GM12865 (cell line): Measurements from ENCODE around the gene SLC12A9.

Source experiments
- DNase-seq: peaks from one replicate; pipeline ENCODE4 v3.0.0; 2010; ENCODE audit warnings: low read depth
- H3K4me3 ChIP-seq: 2 replicates; pipeline ENCODE4 v1.5.1; 2011; ENCODE audit warnings: mild to moderate bottlenecking, low read depth, low read length, control low read depth
- TF ChIP-seq, protein P1 (sequence below): IDR thresholded peaks from 2 replicates; pipeline ENCODE4 v1.5.1; 2011; ENCODE audit warnings: low read length, control low read depth, low read depth, inconsistent platforms; ENCODE audit not compliant: insufficient read depth; ENCODE audit errors: missing control alignments

The SLC12A9 gene

GRCh38 chr7:100911484-100911883 is 59.0 kb downstream of the SLC12A9 start:
- TF ChIP-seq, protein P1, sequence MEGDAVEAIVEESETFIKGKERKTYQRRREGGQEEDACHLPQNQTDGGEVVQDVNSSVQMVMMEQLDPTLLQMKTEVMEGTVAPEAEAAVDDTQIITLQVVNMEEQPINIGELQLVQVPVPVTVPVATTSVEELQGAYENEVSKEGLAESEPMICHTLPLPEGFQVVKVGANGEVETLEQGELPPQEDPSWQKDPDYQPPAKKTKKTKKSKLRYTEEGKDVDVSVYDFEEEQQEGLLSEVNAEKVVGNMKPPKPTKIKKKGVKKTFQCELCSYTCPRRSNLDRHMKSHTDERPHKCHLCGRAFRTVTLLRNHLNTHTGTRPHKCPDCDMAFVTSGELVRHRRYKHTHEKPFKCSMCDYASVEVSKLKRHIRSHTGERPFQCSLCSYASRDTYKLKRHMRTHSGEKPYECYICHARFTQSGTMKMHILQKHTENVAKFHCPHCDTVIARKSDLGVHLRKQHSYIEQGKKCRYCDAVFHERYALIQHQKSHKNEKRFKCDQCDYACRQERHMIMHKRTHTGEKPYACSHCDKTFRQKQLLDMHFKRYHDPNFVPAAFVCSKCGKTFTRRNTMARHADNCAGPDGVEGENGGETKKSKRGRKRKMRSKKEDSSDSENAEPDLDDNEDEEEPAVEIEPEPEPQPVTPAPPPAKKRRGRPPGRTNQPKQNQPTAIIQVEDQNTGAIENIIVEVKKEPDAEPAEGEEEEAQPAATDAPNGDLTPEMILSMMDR = no peak
- H3K4me3 ChIP-seq = no peak overlapping the region
- DNase-seq = no peak

- TF ChIP-seq, protein P1 = no peak
- H3K4me3 ChIP-seq = no peak overlapping the region
- DNase-seq = no peak
Measured at GRCh38 chr7:100914208-100914878, 61.8 kb downstream of the SLC12A9 start.

DNA sequence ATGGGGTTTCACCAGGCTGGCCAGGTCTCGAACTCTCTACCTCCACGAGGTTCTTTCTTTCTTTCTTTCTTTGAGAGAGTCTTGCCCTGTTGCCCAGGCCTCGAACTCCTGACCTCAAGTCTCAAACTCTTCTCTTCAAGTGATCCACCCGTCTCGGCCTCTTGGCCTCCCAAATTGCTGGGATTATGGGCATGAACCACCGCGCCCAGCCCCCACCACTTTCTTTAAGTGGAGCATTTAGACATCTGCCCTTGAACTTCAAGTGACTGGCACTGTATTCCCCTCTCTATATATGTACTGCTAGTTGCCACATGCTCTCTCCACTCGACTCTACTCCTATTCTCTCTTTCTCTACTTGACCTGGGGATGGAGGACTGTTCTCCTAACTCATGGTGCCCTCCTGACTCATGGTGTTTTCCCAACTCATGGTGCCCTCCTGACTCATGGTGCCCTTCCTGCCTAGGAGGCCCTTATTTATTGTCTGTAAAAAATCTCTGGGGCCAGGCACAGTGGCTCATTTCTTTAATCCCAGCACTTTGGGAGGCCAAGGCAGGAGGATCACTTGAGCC is 62.5 kb downstream of the SLC12A9 start:
- TF ChIP-seq, protein P1 = no peak
- DNase-seq = no peak
- H3K4me3 ChIP-seq = no peak overlapping the region
